Peyer's patch (tissue), 4 donors: ENCODE measurements around the gene HSPA1A.

Experiments used
- CTCF ChIP-seq, 6 experiments: fragments of 450-650 bp in 4 of 6; fragments of 200-600 bp in 2 of 6; sonication (generic) in 1 of 6; IDR thresholded peaks; one replicate each; pipeline ENCODE4 v1.5.1; 2017 to 2019; ENCODE audit warnings: antibody characterized with exemption in 6 of 6, mild to moderate bottlenecking in 3 of 6, moderate library complexity in 1 of 6
- POLR2A ChIP-seq, 2 donors: fragments of 450-650 bp; IDR thresholded peaks; one replicate each; pipeline ENCODE4 v1.5.1; 2017; ENCODE audit warnings: antibody characterized with exemption in 2 of 2, mild to moderate bottlenecking in 2 of 2, moderate library complexity in 2 of 2

- TF ChIP-seq CTCF (IDR thresholded peaks at IDR 0.05), result no peak
- TF ChIP-seq POLR2A (IDR thresholded peaks at IDR 0.05), result no peak
These were observed 49.5 kb downstream of the HSPA1A start for GRCh38 chr6:31864818-31865204.
